Globus pallidus (tissue), 1 donor: ENCODE measurements around the gene CLIP2.

Experiments used
- DNase-seq: peaks from one replicate; pipeline ENCODE4 v3.0.0-alpha.2; 2015; ENCODE audit warnings: low spot score

CLIP2 gene

GRCh38 chr7:74271742-74272141, 17.5 kb upstream of the CLIP2 start:
- DNase-seq, result no peak

- DNase-seq, result peak; percentile 54
Observed at GRCh38 chr7:74272305-74273038, 16.7 kb upstream of the CLIP2 start.

- DNase-seq, result no peak
Observed at GRCh38 chr7:74275401-74275881, 13.8 kb upstream of the CLIP2 start.

- no peak for DNase-seq
Observed at GRCh38 chr7:74277636-74278035, 11.6 kb upstream of the CLIP2 start.

GRCh38 chr7:74280985-74281384, 8.2 kb upstream of the CLIP2 start:
- no peak for DNase-seq

- no peak for DNase-seq
Observed at GRCh38 chr7:74282748-74283459, 6.3 kb upstream of the CLIP2 start.

- peak; percentile 74 for DNase-seq
Observed at GRCh38 chr7:74283858-74284447, 5.3 kb upstream of the CLIP2 start.

- DNase-seq, result no peak
Observed at GRCh38 chr7:74284781-74285259, 4.4 kb upstream of the CLIP2 start.

- DNase-seq, result no peak
Observed at GRCh38 chr7:74286131-74286530, 3.1 kb upstream of the CLIP2 start.

GRCh38 chr7:74287303-74288033, 1.7 kb upstream of the CLIP2 start:
- no peak for DNase-seq

- no peak for DNase-seq
Observed at GRCh38 chr7:74288034-74288881, 949 bp upstream of the CLIP2 start.

- DNase-seq, result peak; percentile 57
Observed at GRCh38 chr7:74289659-74290552, 699 bp downstream of the CLIP2 start.

- peak; percentile 54 for DNase-seq
Observed at GRCh38 chr7:74290553-74290950, 1.3 kb downstream of the CLIP2 start.

GRCh38 chr7:74290981-74291441, 1.8 kb downstream of the CLIP2 start:
- DNase-seq, result no peak

GRCh38 chr7:74291535-74291934, 2.3 kb downstream of the CLIP2 start:
- DNase-seq, result no peak

- DNase-seq, result no peak
Observed at GRCh38 chr7:74292757-74293576, 3.8 kb downstream of the CLIP2 start.

GRCh38 chr7:74293577-74293908, 4.3 kb downstream of the CLIP2 start:
- DNase-seq, result no peak

- DNase-seq, result no peak
Observed at GRCh38 chr7:74294191-74294998, 5.2 kb downstream of the CLIP2 start.
